ENCODE results near the gene TALDO1. TPM values are rescaled to one million over a fixed set of nuclear protein-coding genes. Genes with fewer than 3 reads are reported as not detected.

The TALDO1 gene
- polyA plus RNA-seq, 1 of the 3 experiments (the other 2 are of a cell fraction): 103 TPM

DNA sequence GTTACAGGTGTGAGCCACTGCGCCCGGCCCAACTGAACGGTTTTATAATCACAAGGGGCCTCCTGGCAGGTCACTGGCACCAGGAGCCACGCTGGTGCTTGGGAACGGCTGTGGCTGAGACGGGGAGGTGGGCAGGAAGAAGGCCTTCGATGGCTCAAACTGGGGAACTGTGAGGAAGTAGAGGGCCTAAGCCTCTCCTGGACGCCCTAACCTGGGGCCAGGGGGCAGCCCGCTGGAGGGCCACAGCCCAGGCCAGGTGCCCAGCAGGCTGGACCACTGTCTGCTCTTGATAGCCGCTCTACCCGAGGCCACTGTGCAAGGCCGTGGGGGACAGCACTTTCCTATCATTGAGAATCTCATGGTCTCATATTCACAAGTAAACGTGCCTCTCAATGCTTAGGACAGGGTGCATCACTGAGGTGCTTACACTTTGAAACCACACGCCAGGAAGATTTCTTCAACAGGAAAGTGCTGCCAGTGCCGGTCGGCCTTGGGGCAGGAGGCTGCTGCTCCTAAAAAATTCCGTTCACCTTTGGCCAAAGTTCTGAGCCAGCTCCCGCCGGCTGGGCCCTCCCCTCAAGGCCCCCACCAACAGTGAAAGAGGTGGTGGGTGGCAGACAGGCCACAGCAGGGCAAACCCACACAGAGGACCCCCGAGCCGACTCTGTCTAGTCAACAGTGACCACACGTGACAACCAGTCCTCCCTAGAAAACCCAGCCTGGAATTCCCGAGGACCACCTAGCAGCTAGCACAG lies 22.8 kb downstream of the TALDO1 start:
- TF ChIP-seq FOXM1 (IDR thresholded peaks at IDR 0.05; ENCODE audit: low read depth) (no peak), NFIC (IDR thresholded peaks at IDR 0.05; ENCODE audit: borderline replicate concordance) (no peak), POLR2AphosphoS5 (IDR thresholded peaks at IDR 0.05; ENCODE audit: low read depth, low read length) (no peak), JUND (IDR thresholded peaks at IDR 0.05) (no peak), SMC3 (IDR thresholded peaks at IDR 0.05; ENCODE audit: low read depth, low read length) (no peak), EP300 (IDR thresholded peaks at IDR 0.05; ENCODE audit: borderline replicate concordance in 1 of 2, low read depth in 1 of 2, low read length in 1 of 2) (no peak), RAD21 (IDR thresholded peaks at IDR 0.05; ENCODE audit: low read length) (no peak)
- TF ChIP-seq, protein P1, sequence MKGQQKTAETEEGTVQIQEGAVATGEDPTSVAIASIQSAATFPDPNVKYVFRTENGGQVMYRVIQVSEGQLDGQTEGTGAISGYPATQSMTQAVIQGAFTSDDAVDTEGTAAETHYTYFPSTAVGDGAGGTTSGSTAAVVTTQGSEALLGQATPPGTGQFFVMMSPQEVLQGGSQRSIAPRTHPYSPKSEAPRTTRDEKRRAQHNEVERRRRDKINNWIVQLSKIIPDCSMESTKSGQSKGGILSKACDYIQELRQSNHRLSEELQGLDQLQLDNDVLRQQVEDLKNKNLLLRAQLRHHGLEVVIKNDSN (IDR thresholded peaks at IDR 0.05; ENCODE audit: borderline replicate concordance, low read depth): no peak
- TF ChIP-seq, protein P2, sequence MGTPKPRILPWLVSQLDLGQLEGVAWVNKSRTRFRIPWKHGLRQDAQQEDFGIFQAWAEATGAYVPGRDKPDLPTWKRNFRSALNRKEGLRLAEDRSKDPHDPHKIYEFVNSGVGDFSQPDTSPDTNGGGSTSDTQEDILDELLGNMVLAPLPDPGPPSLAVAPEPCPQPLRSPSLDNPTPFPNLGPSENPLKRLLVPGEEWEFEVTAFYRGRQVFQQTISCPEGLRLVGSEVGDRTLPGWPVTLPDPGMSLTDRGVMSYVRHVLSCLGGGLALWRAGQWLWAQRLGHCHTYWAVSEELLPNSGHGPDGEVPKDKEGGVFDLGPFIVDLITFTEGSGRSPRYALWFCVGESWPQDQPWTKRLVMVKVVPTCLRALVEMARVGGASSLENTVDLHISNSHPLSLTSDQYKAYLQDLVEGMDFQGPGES (IDR thresholded peaks at IDR 0.05; ENCODE audit: low read depth, low read length): no peak
- Histone ChIP-seq H3F3A (replicated peaks; ENCODE audit: insufficient read depth) (peaks cover 3% of the 10 kb centered on the region), H3K27me3 (ENCODE audit: insufficient read depth) (no peaks in the 10 kb centered on the region), H3K9ac (no peak overlapping the region), H2AFZ (ENCODE audit: low read depth) (no peak overlapping the region), H3K79me2 (ENCODE audit: insufficient read depth) (peaks cover 41% of the 10 kb centered on the region), H3K4me1 (ENCODE audit: control insufficient read depth in 1 of 2, insufficient read depth in 2 of 2, low read depth in 1 of 2, low read length in 1 of 2) (peaks cover 2 to 3% of the 10 kb centered on the region in 2 experiments; a peak in 2 of 4 replicates), H3K27ac (ENCODE audit: low read depth in 2 of 2, low read length in 1 of 2) (no peak overlapping the region), H3K9me2 (no peaks in the 10 kb centered on the region), H3K4me3 (ENCODE audit: low read depth in 2 of 2, low read length in 1 of 2) (no peak overlapping the region), H4K20me1 (ENCODE audit: insufficient read depth) (peaks cover 31% of the 10 kb centered on the region), H3K36me3 (replicated peaks in 1 of 2; ENCODE audit: control insufficient read depth in 1 of 2, insufficient read depth in 2 of 2, low read length in 1 of 2) (peaks cover 3 to 61% of the 10 kb centered on the region in 2 experiments), H3K4me2 (no peak overlapping the region), H3K9me3 (no peaks in the 10 kb centered on the region)
- no peak for DNase-seq
- ChIA-PET CTCF (interaction anchor here (1.1 to 1.6 kb wide), 3 partner anchors 14 to 42 kb away, joined by 3 to 10 read pairs (median 5); partner anchors contain the start of gene TALDO1), POLR2A (no interaction called here)
- WGBS (ENCODE audit: low lambda C conversion rate): 91% methylated on average over 19 of the region's 23 CpGs

GRCh38 chr11:770642-771616 lies 23.7 kb downstream of the TALDO1 start:
- H3K79me2 ChIP-seq (ENCODE audit: insufficient read depth): peaks cover 49% of the 10 kb centered on the region
- H3K4me3 ChIP-seq (ENCODE audit: low read depth in 2 of 2, low read length in 1 of 2): no peak overlapping the region
- POLR2A ChIA-PET: no interaction called here
- no peak overlapping the region for H3K27ac ChIP-seq (ENCODE audit: low read depth in 2 of 2, low read length in 1 of 2)
- WGBS (ENCODE audit: low lambda C conversion rate): 98% methylated on average over 13 of the region's 32 CpGs
- no peaks in the 10 kb centered on the region for H3K27me3 ChIP-seq (ENCODE audit: insufficient read depth)
- H3K36me3 ChIP-seq (replicated peaks in 1 of 2; ENCODE audit: control insufficient read depth in 1 of 2, insufficient read depth in 2 of 2, low read length in 1 of 2): peaks cover 3 to 58% of the 10 kb centered on the region in 2 experiments
- no peaks in the 10 kb centered on the region for H3F3A ChIP-seq (replicated peaks; ENCODE audit: insufficient read depth)
- H3K4me2 ChIP-seq: no peak overlapping the region
- no peaks in the 10 kb centered on the region for H3K9me3 ChIP-seq
- DNase-seq: no peak
- H3K9me2 ChIP-seq: no peaks in the 10 kb centered on the region
- TF ChIP-seq TCF12 (IDR thresholded peaks at IDR 0.05): no peak
- no peak overlapping the region for H2AFZ ChIP-seq (ENCODE audit: low read depth)
- CTCF ChIA-PET: interaction anchor here (1.1 to 1.6 kb wide), 3 partner anchors 13 to 43 kb away, joined by 3 to 10 read pairs (median 5); partner anchors contain the start of gene TALDO1
- no peak overlapping the region for H3K9ac ChIP-seq
- peaks cover 9 to 11% of the 10 kb centered on the region in 2 experiments; a peak in 2 of 4 replicates for H3K4me1 ChIP-seq (ENCODE audit: control insufficient read depth in 1 of 2, insufficient read depth in 2 of 2, low read depth in 1 of 2, low read length in 1 of 2)
- peaks cover 38% of the 10 kb centered on the region for H4K20me1 ChIP-seq (ENCODE audit: insufficient read depth)

Measured in SK-N-SH (cell line).